Cortex of kidney (tissue), 1 donor: ENCODE results near the gene TMEM108.

Source experiments
- DNase-seq: peaks from one replicate; lab custom pipeline; 2025; lab: John Stamatoyannopoulos, UW

The TMEM108 gene

DNA sequence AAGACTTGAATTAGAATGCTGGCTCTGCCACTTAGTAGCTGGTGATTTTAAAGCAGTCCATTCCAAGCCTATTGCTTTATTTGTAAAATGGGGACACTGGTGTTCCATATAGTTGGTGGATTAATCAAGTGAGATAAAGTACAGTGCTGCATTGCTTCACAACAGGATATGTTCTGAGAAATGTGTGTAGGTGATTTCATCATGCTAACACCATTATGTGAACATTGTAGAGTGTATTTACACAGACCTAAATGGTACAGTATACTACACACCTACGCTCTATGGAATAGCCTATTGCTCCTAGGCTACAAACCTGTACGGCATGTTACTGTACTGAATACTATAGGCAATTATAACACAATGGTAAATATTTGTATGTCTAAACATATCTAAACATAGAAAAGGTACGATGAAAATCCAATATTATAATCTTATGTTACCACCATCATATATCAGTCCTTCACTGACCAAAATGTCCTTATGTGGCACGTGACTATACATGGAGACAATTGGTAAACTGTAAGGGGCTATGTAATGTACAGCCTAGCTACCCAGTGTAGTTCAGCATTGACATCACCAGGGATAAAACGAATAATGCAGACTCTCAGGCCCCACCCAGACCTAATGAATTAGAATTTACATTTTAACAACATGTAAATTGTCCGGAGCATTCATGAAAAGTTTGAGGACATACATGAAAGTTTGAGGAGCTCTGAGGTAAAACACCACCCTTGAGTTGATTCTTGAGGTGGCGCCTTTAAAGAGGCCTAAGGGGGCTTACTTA, 240.3 kb downstream of the TMEM108 start:
- DNase-seq = no peak

GRCh38 chr3:133280586-133280985, 242.4 kb downstream of the TMEM108 start:
- no peak for DNase-seq

DNA sequence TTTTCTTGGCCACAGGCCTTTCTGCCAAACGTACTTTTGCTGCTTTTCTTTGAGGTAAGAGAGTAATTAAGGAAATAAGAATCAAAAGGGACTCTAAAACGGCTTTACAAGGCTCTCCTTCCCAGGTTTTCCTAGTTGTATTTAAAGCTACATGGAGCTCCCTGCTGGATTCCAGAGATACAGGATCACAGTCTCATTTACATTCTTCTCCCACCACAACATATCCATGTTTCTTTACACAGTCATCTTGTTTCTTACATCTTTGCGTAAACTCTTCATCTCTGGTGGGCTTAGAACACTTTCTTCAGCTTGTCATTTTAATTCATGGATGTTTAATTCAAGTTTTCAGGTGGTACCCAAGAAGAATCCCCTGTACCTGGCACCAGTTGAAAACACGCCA, 244.0 kb downstream of the TMEM108 start:
- no peak for DNase-seq

- DNase-seq = no peak
Observed at GRCh38 chr3:133283958-133284807, 246.0 kb downstream of the TMEM108 start.

DNA sequence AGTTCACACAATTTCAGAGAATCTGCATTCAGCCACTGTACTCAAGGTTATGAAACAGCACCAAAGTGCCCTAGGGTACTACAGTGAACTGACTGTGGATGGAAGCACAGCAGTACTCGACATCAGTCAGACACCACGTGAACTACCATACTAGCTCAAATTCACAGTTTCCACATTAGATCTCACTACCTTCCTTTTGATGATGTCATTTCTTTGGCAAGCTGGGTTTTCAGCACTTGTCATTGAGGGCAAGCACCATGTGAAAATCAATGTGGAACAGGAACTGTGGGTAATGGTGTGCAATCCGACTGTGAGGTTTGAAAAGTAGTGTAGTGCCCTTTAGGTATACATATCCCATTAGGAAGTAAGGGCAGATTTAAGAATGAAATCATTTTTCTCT, 251.1 kb downstream of the TMEM108 start:
- DNase-seq = no peak

DNA sequence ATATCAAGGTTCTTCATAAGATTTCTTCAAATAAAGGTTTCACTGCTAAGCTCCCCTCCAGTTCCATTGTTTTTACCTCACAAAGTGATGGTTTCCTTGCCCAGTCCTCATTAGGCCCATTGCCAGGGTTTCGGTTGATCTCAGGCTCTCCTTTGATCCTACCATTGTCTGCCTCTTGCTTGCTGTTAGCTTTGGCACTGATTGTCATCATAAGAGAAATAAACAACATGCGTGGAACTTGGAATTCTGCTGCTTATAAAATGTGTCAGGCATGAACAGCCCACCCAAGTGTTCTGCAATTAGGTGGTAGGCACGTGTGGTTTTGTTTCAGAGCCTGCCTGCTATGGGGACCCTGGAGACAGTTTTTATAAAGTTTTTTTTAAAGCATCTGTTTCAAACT, 254.1 kb downstream of the TMEM108 start:
- DNase-seq = no peak

GRCh38 chr3:133293397-133294110, 255.4 kb downstream of the TMEM108 start:
- no peak for DNase-seq

DNA sequence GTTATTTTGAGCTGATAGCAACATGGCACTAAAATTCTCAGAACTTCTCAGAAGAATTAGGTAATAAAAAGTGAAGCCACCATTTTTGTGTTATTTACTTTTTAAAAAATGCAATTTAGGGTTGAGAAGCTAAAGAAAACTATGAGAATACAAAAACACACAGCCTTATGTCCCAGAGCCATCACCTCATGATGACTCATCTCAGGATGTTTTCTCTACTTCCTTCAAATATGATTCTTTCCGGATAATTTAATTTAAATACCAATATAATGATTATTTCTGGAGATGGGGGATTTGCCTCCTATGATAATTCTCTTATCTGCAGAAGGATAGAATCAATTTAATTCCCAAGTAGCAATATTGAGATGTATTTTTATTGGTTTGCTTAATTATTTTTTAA, 256.1 kb downstream of the TMEM108 start:
- DNase-seq = no peak

- no peak for DNase-seq
Observed at GRCh38 chr3:133295199-133295901, 257.2 kb downstream of the TMEM108 start.

- DNase-seq = no peak
Observed at GRCh38 chr3:133295944-133296917, 258.0 kb downstream of the TMEM108 start.

- no peak for DNase-seq
Observed at GRCh38 chr3:133296981-133297380, 258.8 kb downstream of the TMEM108 start.

DNA sequence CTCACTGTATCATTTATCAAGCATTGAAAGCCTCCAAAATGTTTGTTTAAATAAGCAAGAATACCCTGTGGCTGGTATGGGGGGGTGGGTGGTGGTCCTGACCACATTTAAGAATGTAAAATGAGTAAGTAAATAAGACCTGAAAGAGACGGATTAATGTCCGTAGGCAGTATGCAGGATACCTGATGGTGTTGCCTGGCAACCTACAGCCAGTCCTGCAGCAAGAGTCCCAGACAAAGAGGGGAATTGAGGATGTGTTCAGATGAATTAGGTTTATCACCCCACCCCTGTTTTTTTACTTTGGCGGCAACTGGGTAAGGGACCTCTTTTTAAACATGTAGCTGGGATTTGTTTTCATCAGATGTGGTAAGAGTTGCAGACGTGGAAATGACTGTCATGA, 261.9 kb downstream of the TMEM108 start:
- DNase-seq = no peak

- no peak for DNase-seq
Observed at GRCh38 chr3:133301194-133301593, 263.0 kb downstream of the TMEM108 start.

DNA sequence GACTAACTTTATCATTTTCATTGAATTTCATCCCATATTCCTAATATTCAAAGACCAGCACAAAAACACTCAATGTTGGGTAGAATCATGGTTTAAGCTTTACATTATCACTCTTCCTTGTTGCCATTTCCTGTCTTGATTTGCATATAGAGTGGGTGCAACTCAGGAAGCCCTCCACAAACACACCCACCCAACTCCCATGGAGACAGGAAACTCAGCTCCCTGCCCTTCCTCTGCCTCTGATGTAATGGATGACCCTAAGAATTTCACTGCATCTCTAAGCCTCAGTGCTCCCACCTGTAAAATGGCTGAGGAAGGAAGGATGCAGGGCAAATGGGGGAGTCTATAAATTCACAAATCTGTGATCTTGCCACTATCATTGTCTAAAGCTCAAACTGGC, 263.5 kb downstream of the TMEM108 start:
- DNase-seq = no peak

- DNase-seq = no peak
Observed at GRCh38 chr3:133303430-133303829, 265.2 kb downstream of the TMEM108 start.

- no peak for DNase-seq
Observed at GRCh38 chr3:133317866-133318265, 279.7 kb downstream of the TMEM108 start.

DNA sequence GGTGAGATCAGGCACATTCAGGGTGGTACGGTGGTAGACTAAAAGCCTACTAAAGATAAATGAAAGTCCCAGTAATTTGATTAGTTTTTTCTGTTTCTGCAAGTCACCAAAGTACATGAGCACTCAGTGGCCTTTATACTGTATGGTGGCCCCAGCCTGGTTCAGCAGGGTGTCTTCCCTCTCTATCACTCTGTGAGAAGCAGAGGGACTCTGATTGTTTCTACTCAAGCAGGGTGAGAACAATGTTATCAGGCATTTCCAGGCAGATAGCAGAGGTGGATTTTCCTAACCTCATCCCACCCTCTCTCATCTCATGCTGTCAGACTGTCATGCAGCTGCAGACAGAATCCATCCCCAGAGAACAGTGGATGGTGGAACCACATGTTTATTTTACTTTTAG, 290.2 kb downstream of the TMEM108 start:
- DNase-seq = no peak

DNA sequence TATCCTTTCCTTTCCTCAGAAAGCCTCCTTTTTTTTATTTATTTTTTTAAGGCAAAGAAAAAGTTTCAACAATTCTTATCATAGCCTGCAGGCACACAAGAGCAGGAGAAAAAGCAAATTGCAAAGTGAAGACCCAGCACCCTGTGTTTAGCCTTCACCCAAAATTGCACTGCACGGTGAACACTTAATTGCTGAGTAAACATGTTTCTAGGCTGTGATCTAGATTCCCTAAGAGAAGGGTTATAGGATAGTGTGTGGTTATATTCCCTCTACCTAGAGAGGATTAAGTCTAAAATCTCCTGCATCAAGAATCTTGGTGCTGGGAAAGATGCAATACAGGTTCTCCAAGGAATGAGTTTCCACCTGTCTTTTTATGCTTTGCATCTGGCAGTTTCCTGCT, 291.4 kb downstream of the TMEM108 start:
- no peak for DNase-seq

- DNase-seq = no peak
Observed at GRCh38 chr3:133330065-133330464, 291.9 kb downstream of the TMEM108 start.

- no peak for DNase-seq
Observed at GRCh38 chr3:133330522-133330921, 292.3 kb downstream of the TMEM108 start.

- no peak for DNase-seq
Observed at GRCh38 chr3:133354721-133355120, 316.5 kb downstream of the TMEM108 start.
